Measurements from ENCODE around the gene SPIB. TPM values are rescaled to one million over a fixed set of nuclear protein-coding genes. Genes with fewer than 3 reads are reported as not detected.
A peak's percentile ranks its signal among the peaks of the same experiment; 100 is the strongest.
"Not testable (repeated sequence)": the region's sequence is repeated elsewhere in the genome, so short reads cannot be mapped to it uniquely, and the experiment has no call there.

Gene SPIB
- polyA plus RNA-seq, 1 donor: 1.3 TPM

DNA sequence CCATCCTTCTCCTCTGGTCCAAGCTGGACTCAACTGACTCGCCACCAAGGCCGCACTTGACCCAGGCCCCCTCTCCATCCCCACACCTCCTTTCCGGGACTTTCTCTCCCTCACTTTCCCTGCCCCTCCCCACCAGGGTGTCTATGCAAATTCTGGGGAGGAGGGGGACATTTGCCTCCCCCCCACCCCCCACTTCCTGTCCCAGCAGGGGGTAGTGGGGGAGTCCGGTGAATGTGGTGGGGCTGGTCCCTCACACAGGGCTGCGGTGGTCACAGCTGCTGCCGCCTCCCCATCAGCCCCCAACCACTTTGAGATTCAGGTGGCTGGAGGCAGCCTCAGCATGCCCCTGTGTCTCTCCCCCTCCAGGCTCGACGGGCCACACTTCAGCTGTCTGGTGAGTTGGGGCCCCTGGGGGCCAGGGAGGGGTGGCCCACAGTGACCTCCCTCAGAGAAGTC lies 870 bp downstream of the SPIB start:
- no peak for DNase-seq

- DNase-seq: no peak
Observed at GRCh38 chr19:50420127-50420526, 1.4 kb downstream of the SPIB start.

- DNase-seq: no peak
Observed at GRCh38 chr19:50420808-50421207, 2.1 kb downstream of the SPIB start.

DNA sequence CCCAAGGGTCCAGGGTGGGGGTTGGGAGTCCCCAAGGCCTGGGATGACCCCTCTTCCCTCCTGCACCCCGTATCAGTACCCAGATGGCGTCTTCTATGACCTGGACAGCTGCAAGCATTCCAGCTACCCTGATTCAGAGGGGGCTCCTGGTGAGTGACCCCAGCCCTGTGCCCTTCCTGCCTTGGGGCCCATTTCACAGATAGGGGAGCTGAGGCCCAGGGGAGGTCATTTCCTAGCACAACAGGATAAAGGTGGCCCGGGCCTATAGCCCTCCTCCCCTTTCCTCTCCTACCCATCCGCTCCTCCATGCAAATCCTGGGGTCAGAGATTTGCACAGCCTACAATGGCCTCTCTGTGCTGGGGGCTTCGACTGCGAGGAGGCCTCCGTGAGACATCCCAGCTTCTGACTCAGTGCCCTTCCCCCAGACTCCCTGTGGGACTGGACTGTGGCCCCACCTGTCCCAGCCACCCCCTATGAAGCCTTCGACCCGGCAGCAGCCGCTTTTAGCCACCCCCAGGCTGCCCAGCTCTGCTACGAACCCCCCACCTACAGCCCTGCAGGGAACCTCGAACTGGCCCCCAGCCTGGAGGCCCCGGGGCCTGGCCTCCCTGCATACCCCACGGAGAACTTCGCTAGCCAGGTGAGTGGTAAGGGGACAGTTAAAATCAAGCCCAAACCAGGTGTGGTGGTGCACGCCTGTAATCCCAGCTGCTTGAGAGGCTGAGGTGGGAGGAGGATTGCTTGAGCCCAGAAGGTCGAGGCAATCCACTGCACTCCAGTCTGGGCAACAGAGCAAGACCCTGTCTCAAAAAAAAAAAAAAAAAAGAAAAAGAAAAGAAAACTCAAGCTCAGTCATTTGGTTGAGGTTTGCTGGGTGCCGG lies 3.9 kb downstream of the SPIB start:
- DNase-seq: no peak

DNA sequence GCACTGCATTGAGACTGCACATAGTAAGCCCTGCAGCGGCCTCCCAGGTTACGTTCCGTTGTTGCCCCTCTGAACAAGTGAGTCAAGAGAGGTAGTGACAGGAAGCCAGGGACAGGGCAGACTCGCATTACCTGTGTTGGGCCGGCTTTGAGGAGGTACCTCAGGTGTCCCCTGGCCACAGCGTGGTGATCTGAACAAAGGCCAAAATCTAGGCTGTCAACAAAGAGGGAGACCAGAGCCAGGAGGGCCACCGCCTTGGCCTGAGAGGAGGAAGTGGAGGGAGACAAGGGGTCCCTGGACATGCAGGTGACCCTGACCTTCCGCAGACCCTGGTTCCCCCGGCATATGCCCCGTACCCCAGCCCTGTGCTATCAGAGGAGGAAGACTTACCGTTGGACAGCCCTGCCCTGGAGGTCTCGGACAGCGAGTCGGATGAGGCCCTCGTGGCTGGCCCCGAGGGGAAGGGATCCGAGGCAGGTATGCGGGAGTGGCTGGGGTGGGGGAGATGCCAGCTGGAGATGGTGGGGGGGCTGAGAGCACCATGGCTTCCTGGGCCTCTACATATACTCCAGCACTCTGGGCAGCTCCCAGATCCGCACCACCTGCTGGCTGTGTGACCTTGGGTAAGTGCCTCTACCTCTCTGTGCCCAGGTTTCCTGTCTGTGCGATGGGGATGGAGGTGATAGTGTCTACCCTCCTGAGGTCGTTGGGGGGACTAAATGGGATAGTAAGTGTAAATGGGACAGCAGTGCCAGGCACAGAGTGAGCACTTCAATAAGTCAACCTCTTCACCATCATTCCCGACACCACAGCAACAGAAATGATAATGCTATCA lies 4.8 kb downstream of the SPIB start:
- DNase-seq: no peak

DNA sequence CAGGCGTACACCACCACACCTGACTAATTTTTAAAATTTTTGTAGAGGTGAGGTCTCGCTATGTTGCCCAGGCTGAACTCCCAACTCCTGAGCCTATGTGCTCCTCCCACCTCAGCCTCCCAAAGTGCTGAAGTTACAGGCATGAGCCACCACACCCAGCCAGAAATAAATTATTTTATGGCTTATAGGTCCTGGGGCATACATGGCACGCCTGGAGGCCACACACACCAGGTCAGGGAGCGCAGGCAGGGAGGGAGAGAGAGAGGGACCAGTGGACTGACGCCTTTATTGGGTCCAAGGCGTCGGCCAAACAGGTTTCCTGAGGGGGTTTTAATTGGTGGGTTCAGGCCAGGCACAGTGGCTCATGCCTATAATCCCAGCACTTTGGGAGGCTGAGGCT lies 6.8 kb downstream of the SPIB start:
- DNase-seq: no peak

GRCh38 chr19:50427318-50427925 lies 8.7 kb downstream of the SPIB start:
- no peak for DNase-seq

DNA sequence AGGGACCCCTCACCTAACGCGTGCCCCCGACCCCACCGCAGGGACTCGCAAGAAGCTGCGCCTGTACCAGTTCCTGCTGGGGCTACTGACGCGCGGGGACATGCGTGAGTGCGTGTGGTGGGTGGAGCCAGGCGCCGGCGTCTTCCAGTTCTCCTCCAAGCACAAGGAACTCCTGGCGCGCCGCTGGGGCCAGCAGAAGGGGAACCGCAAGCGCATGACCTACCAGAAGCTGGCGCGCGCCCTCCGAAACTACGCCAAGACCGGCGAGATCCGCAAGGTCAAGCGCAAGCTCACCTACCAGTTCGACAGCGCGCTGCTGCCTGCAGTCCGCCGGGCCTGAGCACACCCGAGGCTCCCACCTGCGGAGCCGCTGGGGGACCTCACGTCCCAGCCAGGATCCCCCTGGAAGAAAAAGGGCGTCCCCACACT lies 9.3 kb downstream of the SPIB start:
- DNase-seq: peak; percentile 91

- no peak for DNase-seq
Observed at GRCh38 chr19:50428772-50429463, 10.2 kb downstream of the SPIB start.

GRCh38 chr19:50430888-50431342 lies 12.2 kb downstream of the SPIB start:
- DNase-seq: no peak

DNA sequence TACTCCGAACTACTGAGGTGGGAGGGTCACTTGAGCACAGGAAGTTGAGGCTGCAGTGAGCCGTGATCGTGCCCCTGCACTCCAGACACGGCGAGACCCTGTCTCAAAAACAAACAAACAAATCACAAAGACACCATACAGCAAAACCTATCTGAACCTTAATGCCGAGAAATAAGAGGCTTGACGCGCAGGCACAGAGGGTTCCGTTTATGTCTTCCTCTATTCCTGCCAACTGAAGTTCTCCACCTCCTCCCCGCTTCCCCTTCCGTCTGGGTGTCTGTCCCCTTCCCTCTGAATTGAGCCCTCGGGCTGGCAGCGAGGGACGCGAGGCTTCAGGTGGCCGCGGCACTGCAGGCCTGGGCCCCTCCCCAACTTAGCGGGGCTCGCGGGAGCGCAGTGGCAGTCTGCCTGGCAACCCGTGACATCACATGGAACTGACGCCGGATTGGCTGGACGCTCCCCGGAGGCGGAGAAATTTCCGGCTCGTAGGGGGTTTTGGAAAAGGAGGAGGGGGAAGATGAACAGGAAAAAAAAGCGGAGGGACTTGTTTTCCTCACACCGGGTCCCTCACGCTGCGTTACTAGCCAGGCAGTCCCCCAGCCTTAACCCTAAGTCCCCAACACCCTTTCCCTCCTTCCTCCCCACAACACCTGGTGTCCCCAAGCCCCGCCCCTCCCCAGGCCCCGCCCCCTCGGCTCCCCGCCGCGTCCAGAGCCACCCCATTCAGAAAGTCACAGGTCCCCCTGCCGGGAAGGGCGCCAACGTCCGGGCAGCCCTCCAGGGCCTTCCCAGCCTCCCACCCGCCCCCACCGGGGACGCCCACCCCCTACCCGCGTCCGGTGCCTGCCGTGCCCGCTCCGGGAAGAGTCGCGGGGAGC lies 12.8 kb downstream of the SPIB start:
- DNase-seq: peak; percentile 89

DNA sequence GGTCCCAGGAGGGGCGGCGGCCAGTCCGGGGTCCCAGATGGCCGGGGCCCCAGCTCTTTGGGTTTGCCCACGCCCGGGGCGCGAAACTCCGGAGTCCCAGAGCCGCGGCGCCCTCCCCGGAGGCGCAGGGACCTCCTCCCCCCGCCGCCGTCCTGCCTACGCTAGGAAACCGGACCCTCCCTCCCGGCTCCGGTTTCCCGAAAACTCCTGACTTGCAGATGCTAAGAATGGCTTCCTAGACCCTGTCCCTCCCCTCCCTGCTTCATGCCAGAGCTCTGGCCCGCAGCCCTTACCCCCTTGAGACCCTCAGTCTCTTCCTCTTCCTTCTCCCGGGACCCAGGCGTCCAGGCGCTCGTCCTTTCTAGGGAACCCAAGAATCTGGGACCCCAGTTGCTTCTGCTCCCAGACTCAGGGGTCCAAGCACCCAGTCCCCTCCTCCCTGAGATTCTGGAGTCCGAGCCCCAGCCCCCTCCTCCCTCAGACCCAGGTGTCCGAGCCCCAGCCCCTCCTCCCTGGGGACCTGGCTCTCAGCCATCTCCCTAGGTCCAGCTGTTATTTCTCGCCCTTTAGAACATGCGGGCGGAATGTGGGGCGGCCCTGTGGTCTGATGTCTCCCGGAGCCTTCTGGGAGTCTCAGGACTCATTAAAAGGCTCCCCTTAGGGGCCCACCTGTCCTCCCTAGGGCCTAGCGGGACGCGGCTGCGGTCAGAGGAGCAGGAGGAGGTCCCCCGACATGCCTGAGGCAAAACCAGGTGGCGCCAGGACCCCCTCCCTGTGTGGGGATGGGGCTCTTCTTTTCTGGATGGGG lies 13.7 kb downstream of the SPIB start, which contains the start of gene MYBPC2:
Gene MYBPC2 (plus strand): TSS at position 672 of the 808 bp plus-strand sequence. CDS start 62 bp downstream, at position 734.
- peak; percentile 56 for DNase-seq

DNA sequence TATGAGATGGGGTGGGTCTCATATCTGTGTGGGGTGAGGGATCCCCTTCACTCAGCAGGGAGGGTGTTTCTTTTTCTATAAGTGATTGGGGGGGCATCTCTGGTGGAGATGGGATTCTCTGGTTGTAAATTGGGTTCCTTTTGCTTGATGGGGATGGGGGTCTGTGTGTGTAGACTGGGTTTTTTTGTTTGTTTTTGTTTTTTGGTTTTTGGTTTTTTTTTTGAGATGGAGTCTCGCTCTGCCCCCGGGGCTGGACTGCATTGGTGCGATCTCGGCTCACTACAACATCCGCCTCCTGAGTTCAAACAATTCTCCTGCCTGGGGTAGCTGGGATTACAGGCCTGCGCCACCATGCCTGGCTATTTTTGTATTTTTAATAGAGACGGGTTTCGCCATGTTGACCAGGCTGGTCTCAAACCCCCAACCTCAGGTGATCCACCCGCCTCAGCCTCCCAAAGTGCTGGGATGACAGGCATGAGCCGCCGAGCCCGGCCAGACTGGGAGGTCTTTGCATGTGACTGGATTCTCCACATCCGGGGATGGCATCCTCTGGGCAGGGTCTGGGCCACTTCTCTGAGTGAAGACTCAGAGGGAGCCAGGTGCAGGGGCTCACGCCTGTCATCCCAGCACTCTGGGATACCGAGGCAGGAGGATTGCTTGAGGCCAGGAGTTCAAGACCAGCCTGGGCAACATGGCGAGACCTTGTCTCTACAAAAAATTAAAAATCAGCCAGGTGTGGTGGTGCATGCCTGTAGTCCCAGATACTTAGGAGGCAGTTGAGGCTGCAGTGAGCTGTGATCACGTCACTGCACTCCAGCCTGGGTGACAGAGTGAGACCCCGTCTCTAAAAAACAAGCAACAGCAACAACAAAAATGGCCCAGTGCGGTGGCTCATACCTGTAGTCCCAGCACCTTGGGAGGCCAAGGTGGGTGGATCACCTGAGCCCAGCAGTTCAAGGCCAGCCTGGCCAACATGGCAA lies 14.8 kb downstream of the SPIB start:
- DNase-seq: no peak

GRCh38 chr19:50434525-50434924 lies 15.8 kb downstream of the SPIB start:
- DNase-seq: no peak

DNA sequence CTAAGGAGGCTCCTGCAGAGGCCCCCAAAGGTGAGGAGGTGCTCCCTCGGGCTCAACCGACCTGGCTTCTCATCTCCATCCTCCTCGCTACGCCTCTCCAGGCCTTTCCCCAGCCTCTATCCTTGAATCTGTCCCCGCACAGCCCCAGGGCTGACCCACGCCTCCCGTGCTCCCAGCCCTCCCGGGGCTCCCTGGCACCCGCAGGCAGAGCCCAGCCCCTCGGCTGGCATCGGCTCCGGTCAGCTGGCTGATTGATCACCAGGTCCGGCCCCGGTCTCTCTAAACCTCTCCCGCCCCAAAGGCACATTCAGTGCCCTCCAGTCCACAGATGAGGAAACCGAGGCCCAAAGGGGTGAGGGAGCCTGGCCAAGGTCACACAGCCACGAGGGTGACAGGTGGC lies 16.5 kb downstream of the SPIB start:
- DNase-seq: no peak

- DNase-seq: no peak
Observed at GRCh38 chr19:50435627-50436026, 16.9 kb downstream of the SPIB start.

- DNase-seq: no peak
Observed at GRCh38 chr19:50437862-50438449, 19.2 kb downstream of the SPIB start.

- not testable (repeated sequence) for DNase-seq
Observed at GRCh38 chr19:50439130-50439529, 20.4 kb downstream of the SPIB start.

DNA sequence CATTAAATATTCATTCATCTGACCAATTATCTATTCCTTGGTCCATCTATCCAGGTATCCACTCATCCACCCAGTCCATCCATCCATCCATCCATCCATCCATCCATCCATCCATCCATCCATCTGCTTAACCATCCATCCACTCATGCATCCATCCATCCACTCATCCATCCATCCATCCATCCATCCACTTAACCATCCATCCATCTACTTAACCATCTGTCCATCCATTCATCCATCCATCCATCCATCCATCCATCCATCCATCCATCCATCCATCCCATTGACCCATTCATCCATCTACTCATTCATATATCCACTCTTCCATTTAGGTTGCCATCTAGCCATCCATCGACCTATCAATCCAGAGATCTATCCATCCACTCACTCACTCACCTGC lies 25.3 kb downstream of the SPIB start:
- DNase-seq: no peak

Measured in hindlimb muscle (tissue), 1 donor.